Natural killer cell treated with Interleukin-12 subunit alpha and Interleukin-12 subunit beta and Interleukin-15 and Interleukin-18, amount 100 ng/mL, for 72 hours (primary cell): Measurements from ENCODE around the gene TTLL4. TPM values are rescaled to one million over a fixed set of nuclear protein-coding genes. Genes with fewer than 3 reads are reported as not detected.
"Not testable (repeated sequence)": the region's sequence is repeated elsewhere in the genome, so short reads cannot be mapped to it uniquely, and the experiment has no call there.

Experiments
- ATAC-seq, 2 donors: fragments of 150-1000 bp; cut with Tn5 transposase in 1 of 2; sonication (Bioruptor Pico), chemical (Tn5 transposase) in 1 of 2; 2 replicates each; pipeline ENCODE4 v1.10.0; 2021
- DNase-seq: peaks from one replicate; pipeline ENCODE4 v3.0.0; 2022; ENCODE audit warnings: low spot score
- H3K27ac Mint-ChIP-seq, 2 donors: 1 replicate in 1 of 2; 2 replicates in 1 of 2; pipeline ENCODE4 v1.8.0; 2022; ENCODE audit warnings: mixed read lengths in 2 of 2, mild to moderate bottlenecking in 1 of 2, moderate library complexity in 1 of 2
- H3K27me3 Mint-ChIP-seq, 2 donors: 1 replicate in 1 of 2; 2 replicates in 1 of 2; pipeline ENCODE4 v1.8.0; 2022; ENCODE audit warnings: mixed read lengths in 2 of 2
- H3K36me3 Mint-ChIP-seq: one replicate; pipeline ENCODE4 v1.8.0; 2022; ENCODE audit warnings: mixed read lengths
- H3K4me1 Mint-ChIP-seq, 2 donors: 1 replicate in 1 of 2; 2 replicates in 1 of 2; pipeline ENCODE4 v1.8.0; 2022; ENCODE audit warnings: low read depth in 2 of 2, mixed read lengths in 2 of 2, mild to moderate bottlenecking in 1 of 2
- H3K4me3 Mint-ChIP-seq: one replicate; pipeline ENCODE4 v1.8.0; 2022; ENCODE audit warnings: mixed read lengths
- H3K9me3 Mint-ChIP-seq: 2 replicates; pipeline ENCODE4 v1.8.0; 2022; ENCODE audit warnings: mixed read lengths
- total RNA-seq, 2 donors: library from RNA; stranded (reverse); gene quantifications; one replicate each; pipeline ENCODE4 v1.2.3, GENCODE V29; 2022

The TTLL4 gene
- total RNA-seq, 2 donors from 2014 or later = 36.2 to 66.3 TPM

GRCh38 chr2:218744615-218745014 lies 34.0 kb downstream of the TTLL4 start:
- Mint-ChIP-seq H3K27me3 (no peaks in the 10 kb centered on the region), H3K9me3 (no peaks in the 10 kb centered on the region), H3K36me3 (peaks cover 8% of the 10 kb centered on the region), H3K27ac (no peak overlapping the region), H3K4me3 (no peak overlapping the region), H3K4me1 (peaks cover 3 to 13% of the 10 kb centered on the region in 2 donors)
- no peak for DNase-seq
- no peak for ATAC-seq

- H3K27me3 Mint-ChIP-seq = no peaks in the 10 kb centered on the region
- peaks cover 8% of the 10 kb centered on the region for H3K36me3 Mint-ChIP-seq
- no peak overlapping the region for H3K27ac Mint-ChIP-seq
- H3K4me1 Mint-ChIP-seq = peaks cover 3 to 13% of the 10 kb centered on the region in 2 donors
- H3K9me3 Mint-ChIP-seq = no peaks in the 10 kb centered on the region
- H3K4me3 Mint-ChIP-seq = no peak overlapping the region
- no peak for DNase-seq
- no peak for ATAC-seq
Measured at GRCh38 chr2:218745160-218745558, 34.5 kb downstream of the TTLL4 start.

DNA sequence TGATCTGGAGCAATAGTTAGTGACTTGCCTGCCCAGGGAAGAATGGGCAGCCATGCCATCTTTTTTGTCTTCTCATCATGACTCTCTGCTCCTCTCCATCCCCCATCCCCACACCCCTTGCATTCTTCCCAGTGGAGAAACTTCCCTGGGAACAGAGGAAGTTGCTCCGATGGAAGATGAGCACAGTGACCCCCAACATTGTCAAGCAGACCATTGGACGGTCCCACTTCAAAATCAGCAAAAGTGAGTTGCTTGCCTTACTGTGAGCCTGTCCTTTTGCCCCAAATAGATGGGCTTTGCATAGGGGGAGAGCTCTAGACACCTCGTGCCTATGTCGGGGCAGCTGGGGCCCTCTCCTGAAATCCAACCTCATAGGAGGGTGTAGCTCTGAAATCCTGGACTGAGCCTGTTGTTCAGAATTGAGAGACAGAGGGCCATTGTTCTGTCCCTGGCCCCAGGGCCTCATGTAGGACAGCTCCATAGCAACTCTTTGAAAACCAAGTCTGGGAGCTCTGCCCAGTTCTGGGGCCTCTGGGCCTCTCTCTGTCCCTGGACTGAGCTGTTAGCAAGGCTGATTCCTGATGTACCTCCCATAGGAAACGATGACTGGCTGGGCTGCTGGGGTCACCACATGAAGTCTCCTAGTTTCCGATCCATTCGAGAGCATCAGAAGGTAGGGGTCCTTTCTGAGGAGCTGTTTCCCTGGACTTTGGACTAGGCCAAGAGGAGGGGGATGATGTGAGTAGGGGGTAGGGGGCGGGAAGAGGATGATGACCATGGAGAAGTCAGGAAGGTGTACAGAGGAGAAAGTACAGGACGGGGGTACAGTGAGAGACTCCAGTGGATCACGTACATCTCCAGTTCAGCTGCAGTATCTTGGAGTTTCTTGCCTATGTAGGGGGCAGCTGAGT lies 35.2 kb downstream of the TTLL4 start:
- Mint-ChIP-seq H3K36me3 (peaks cover 14% of the 10 kb centered on the region), H3K27me3 (no peaks in the 10 kb centered on the region), H3K27ac (no peak overlapping the region)

GRCh38 chr2:218746470-218746795 lies 35.8 kb downstream of the TTLL4 start:
- no peaks in the 10 kb centered on the region for H3K27me3 Mint-ChIP-seq

More for the DNA sequence above, 35.2 kb downstream of the TTLL4 start:
- no peak overlapping the region for H3K4me3 Mint-ChIP-seq
- peaks cover 3 to 13% of the 10 kb centered on the region in 2 donors for H3K4me1 Mint-ChIP-seq
- no peaks in the 10 kb centered on the region for H3K9me3 Mint-ChIP-seq
- DNase-seq (no peak), ATAC-seq (no peak)

GRCh38 chr2:218746960-218747359 lies 36.3 kb downstream of the TTLL4 start:
- H3K4me3 Mint-ChIP-seq = no peak overlapping the region
- H3K27me3 Mint-ChIP-seq = no peaks in the 10 kb centered on the region
- no peaks in the 10 kb centered on the region for H3K9me3 Mint-ChIP-seq
- peaks cover 15% of the 10 kb centered on the region for H3K36me3 Mint-ChIP-seq
- ATAC-seq (no peak), DNase-seq (no peak)
- no peak overlapping the region for H3K27ac Mint-ChIP-seq
- H3K4me1 Mint-ChIP-seq = peaks cover 3 to 13% of the 10 kb centered on the region in 2 donors

More at GRCh38 chr2:218746470-218746795, 35.8 kb downstream of the TTLL4 start:
- Mint-ChIP-seq H3K27ac (no peak overlapping the region), H3K4me1 (peaks cover 3 to 13% of the 10 kb centered on the region in 2 donors), H3K4me3 (no peak overlapping the region), H3K36me3 (peaks cover 15% of the 10 kb centered on the region), H3K9me3 (no peaks in the 10 kb centered on the region)
- DNase-seq (no peak), ATAC-seq (no peak)

DNA sequence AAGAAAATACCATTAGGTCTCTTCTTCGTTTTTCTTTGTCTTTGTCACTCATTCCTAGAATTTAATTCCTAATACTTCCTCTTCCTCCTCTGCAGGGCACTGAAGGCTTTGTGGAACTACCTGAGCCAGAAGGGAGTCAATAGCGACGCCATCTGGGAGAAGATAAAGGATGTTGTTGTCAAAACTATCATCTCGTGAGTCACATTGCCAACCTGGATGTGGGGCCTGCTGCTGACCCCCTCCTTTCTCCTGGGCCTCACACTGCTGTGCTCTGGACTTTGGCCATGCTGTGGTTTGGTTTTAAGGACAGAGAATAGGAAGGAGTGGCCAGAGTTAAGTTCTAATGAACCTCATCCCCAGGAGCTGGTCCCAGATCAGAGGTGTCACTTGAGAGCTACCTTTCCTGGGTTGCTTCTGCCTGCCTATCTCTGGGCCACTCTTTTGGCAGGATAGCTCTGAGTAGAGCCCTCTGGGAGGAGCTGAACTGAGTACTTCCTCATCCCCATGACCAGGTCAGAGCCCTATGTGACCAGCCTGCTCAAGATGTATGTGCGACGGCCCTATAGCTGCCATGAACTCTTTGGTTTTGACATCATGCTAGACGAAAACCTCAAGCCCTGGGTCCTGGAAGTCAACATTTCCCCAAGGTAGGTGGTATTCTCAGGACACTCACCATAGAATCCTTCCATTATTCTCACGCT lies 38.3 kb downstream of the TTLL4 start:
- DNase-seq (no peak), ATAC-seq (no peak)
- Mint-ChIP-seq H3K36me3 (peaks cover 15% of the 10 kb centered on the region), H3K27me3 (no peaks in the 10 kb centered on the region), H3K4me1 (peaks cover 3 to 13% of the 10 kb centered on the region in 2 donors), H3K4me3 (no peak overlapping the region), H3K27ac (no peak overlapping the region), H3K9me3 (no peaks in the 10 kb centered on the region)

- ATAC-seq = peak in 1 of 2 donors; percentile 10
- no peaks in the 10 kb centered on the region for H3K4me1 Mint-ChIP-seq
- H3K27me3 Mint-ChIP-seq = no peaks in the 10 kb centered on the region
- H3K9me3 Mint-ChIP-seq = no peaks in the 10 kb centered on the region
- H3K36me3 Mint-ChIP-seq = peaks cover 13% of the 10 kb centered on the region
- H3K27ac Mint-ChIP-seq = no peak overlapping the region
- no peak overlapping the region for H3K4me3 Mint-ChIP-seq
- no peak for DNase-seq
Measured at GRCh38 chr2:218754201-218754600, 43.6 kb downstream of the TTLL4 start.

DNA sequence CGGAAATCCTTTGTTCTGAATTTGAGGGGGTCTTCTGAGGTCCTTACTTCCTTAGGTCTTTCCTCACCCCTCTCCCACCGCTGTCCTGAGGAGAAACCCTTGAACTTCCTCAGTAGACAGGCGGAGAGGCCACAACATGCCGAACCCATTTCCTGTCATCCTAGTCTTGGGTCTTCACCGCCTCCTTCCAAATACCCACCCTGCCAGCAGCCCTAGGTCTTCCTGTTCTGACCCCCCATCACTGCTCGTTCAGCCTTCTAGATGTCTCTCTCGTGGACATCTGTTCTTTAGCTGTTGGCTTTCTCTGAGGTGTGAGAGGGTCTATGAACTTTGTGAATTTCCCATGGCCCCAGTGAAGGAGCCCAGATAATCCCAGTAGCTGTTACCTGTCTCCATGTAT lies 44.1 kb downstream of the TTLL4 start:
- Mint-ChIP-seq H3K27me3 (no peaks in the 10 kb centered on the region), H3K4me1 (no peaks in the 10 kb centered on the region), H3K36me3 (peaks cover 13% of the 10 kb centered on the region), H3K9me3 (no peaks in the 10 kb centered on the region), H3K27ac (no peak overlapping the region), H3K4me3 (no peak overlapping the region)
- ATAC-seq = peak in 1 of 2 donors; percentile 10
- DNase-seq = no peak

- no peak overlapping the region for H3K4me3 Mint-ChIP-seq
- peaks cover 13% of the 10 kb centered on the region for H3K36me3 Mint-ChIP-seq
- H3K27ac Mint-ChIP-seq = no peak overlapping the region
- ATAC-seq (no peak), DNase-seq (no peak)
- no peaks in the 10 kb centered on the region for H3K27me3 Mint-ChIP-seq
- H3K9me3 Mint-ChIP-seq = no peaks in the 10 kb centered on the region
- H3K4me1 Mint-ChIP-seq = no peaks in the 10 kb centered on the region
Measured at GRCh38 chr2:218755198-218755566, 44.5 kb downstream of the TTLL4 start.

DNA sequence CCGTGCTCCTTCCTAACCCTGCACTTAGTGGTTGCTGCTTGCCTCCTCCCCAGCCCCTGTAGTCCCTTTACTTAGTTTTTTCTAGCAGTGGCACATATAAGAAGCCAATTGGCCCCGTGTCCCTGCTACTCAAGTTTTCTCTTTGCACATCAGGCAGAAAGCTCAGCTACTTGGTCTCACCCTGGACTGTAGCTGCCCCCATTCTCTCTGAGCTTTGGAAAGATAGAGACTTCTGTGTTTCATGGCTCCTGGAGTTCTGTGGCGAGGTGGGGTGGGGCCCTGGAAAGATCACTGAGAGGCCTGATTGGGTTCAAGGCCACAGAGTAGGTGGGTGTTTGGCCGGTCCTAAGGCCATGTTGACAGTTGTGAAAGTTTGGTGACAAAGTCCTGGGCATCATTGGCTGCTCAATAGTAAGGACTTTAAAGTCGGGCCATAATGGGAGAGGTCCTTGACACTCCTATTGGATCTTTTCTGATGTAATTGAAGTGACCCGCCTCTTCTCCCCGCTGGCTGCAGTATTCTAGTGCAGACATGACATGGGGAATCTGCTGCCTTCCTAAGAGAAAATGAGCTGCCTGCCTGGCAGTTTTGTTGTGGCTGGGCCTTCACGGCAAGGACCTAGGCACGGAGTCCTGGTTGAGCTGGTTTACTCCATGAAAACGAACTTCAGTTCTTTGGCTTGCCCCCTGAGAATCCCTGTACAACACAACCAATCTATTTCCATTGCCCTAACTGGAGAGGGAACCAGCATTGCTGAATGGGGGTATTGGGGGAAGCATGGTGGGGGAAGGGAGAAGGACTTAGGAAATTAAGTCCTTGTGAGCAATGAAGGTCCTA lies 45.2 kb downstream of the TTLL4 start:
- Mint-ChIP-seq H3K4me3 (no peak overlapping the region), H3K27me3 (no peaks in the 10 kb centered on the region), H3K9me3 (no peaks in the 10 kb centered on the region), H3K4me1 (no peaks in the 10 kb centered on the region), H3K27ac (no peak overlapping the region), H3K36me3 (peaks cover 8% of the 10 kb centered on the region)
- no peak for DNase-seq
- no peak for ATAC-seq

DNA sequence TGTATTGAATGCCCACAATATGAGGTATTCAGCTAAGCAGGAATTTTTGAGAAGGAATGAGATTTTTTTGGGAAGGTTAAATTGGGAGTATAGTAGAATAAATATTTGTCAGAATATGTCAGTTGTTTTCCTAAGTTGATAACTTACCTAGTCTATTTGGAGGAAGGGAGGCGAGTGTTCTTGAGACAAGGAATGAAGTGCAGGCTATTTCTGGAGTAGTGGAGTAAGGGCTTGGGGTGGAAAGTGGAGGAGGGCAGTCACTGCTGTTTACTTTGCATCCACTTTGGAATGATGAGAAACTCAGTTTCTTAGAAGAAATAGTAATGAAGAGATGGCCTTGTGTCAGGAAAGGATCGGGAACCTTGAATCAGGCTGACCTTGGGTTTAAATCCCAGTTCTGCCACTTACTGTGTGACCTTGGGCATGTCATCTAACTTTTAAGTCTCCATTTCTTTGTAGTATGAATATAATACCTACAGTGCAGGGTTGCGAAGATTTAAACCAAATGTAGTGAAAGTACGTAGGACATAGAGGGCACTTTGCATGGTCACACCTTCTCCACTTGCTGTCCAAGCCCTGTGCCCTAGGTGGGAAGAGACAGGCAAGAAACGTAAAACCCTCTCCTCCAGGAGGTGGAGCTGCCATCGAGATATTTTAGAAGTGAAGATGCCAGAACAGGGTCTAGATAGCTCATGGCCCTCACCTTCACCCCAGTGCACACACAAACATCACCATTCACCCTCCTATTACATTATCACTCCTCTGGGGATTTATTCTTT lies 46.2 kb downstream of the TTLL4 start:
- no peak for DNase-seq
- Mint-ChIP-seq H3K9me3 (no peaks in the 10 kb centered on the region), H3K27me3 (no peaks in the 10 kb centered on the region), H3K36me3 (peaks cover 6% of the 10 kb centered on the region), H3K4me3 (no peak overlapping the region), H3K4me1 (no peaks in the 10 kb centered on the region), H3K27ac (no peak overlapping the region)
- no peak for ATAC-seq

DNA sequence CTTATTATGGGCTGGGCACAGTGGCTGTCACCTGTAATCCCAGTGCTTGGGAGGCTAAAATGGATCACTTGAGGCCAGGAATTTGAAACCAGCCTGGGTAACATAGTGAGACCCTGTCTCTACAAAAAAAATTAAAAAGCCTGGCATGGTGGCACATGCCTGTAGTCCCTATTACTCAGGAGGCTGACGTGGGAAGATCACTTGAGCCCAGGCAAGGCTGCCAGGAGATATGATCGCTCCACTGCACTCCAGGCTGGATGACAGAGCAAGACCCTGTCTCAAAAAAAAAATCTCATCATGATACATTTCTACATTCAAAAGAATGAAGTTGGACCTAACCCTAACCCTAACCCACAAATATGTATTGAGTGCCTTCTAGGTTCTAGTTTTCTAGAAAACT lies 51.2 kb downstream of the TTLL4 start:
- H3K36me3 Mint-ChIP-seq = no peaks in the 10 kb centered on the region
- no peak for DNase-seq
- ATAC-seq = no peak
- H3K4me1 Mint-ChIP-seq = no peaks in the 10 kb centered on the region
- H3K27me3 Mint-ChIP-seq = no peaks in the 10 kb centered on the region
- H3K9me3 Mint-ChIP-seq = no peaks in the 10 kb centered on the region
- no peak overlapping the region for H3K27ac Mint-ChIP-seq
- H3K4me3 Mint-ChIP-seq = no peak overlapping the region

- H3K27ac Mint-ChIP-seq, ATAC-seq: not testable (repeated sequence)
- H3K36me3 Mint-ChIP-seq = peaks cover 19% of the 10 kb centered on the region
Measured at GRCh38 chr2:218772759-218773158, 62.1 kb downstream of the TTLL4 start.

More at GRCh38 chr2:218772759-218773158, 62.1 kb downstream of the TTLL4 start:
- not testable (repeated sequence) for H3K4me1 Mint-ChIP-seq, H3K4me3 Mint-ChIP-seq, DNase-seq, H3K27me3 Mint-ChIP-seq, H3K9me3 Mint-ChIP-seq
